GM12801 (cell line): ENCODE measurements around the gene ANO10.

Experiments
- TF ChIP-seq, protein P1 (sequence below): IDR thresholded peaks from one replicate; pipeline ENCODE4 v1.5.1; 2011; ENCODE audit warnings: control low read depth; ENCODE audit not compliant: insufficient read length; ENCODE audit errors: extremely low read depth

ANO10 gene

GRCh38 chr3:43364494-43364893 lies 257.3 kb downstream of the ANO10 start:
- TF ChIP-seq, protein P1, sequence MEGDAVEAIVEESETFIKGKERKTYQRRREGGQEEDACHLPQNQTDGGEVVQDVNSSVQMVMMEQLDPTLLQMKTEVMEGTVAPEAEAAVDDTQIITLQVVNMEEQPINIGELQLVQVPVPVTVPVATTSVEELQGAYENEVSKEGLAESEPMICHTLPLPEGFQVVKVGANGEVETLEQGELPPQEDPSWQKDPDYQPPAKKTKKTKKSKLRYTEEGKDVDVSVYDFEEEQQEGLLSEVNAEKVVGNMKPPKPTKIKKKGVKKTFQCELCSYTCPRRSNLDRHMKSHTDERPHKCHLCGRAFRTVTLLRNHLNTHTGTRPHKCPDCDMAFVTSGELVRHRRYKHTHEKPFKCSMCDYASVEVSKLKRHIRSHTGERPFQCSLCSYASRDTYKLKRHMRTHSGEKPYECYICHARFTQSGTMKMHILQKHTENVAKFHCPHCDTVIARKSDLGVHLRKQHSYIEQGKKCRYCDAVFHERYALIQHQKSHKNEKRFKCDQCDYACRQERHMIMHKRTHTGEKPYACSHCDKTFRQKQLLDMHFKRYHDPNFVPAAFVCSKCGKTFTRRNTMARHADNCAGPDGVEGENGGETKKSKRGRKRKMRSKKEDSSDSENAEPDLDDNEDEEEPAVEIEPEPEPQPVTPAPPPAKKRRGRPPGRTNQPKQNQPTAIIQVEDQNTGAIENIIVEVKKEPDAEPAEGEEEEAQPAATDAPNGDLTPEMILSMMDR, result no peak

- TF ChIP-seq, protein P1, result no peak
Measured at GRCh38 chr3:43363621-43364266, 258.1 kb downstream of the ANO10 start.

GRCh38 chr3:43362961-43363360 lies 258.9 kb downstream of the ANO10 start:
- TF ChIP-seq, protein P1, result no peak

DNA sequence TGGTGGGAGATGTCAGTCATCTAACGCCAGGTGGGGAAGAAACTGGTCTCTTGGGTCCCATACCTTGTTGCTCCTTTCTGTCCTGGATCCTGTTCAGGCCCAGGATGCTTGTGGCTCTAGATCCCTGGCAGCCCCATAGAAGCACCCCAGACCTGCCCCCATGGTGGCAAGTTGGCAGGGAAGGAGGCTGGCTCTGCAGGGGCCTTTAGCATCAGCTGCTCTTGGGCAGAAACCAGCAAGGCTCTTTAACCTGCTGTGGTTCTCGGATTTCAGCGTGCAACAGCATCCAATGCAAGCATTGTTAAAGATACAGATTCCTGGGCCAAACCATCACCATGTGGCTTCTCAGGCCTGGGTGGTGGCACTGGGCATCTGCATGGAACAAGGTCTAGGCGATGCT lies 259.6 kb downstream of the ANO10 start:
- TF ChIP-seq, protein P1, result no peak

- TF ChIP-seq, protein P1, result no peak
Measured at GRCh38 chr3:43361077-43361476, 260.7 kb downstream of the ANO10 start.

GRCh38 chr3:43353923-43354670 lies 267.7 kb downstream of the ANO10 start:
- TF ChIP-seq, protein P1, result no peak

- TF ChIP-seq, protein P1, result no peak
Measured at GRCh38 chr3:43353393-43353792, 268.4 kb downstream of the ANO10 start.
